Measurements from ENCODE around the gene SRGAP1.

Gene SRGAP1

DNA sequence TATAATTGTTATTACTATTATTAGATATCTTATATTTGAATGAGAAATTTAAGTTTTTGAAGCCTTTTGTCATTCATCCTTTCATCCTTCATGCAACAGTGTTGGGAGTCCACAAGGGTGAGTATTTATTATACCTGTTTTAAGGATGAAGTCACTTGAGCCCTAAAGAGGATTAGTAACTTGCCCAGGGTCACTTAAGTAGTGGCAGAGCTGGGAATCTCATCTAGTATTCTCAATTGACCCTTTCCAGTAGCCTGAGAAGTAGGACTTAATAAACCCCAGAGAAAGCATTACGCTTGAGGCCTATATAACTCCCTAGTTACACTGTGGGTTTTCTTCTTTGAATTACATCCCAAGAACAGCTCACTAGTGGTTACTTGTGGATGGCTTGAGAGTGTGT lies 119.8 kb downstream of the SRGAP1 start:
- no peaks in the 10 kb centered on the region for H3K27me3 ChIP-seq (ENCODE audit: control insufficient read depth, insufficient read depth, low read length)
- no peaks in the 10 kb centered on the region for H3K36me3 ChIP-seq (ENCODE audit: control insufficient read depth, insufficient read depth, low read length)
- H3K4me1 ChIP-seq (ENCODE audit: control insufficient read depth, insufficient read depth, low read length): peaks cover 8% of the 10 kb centered on the region
- H3K4me3 ChIP-seq (ENCODE audit: low read depth, low read length): no peak overlapping the region
- no peak overlapping the region for H3K9ac ChIP-seq (ENCODE audit: low read depth, low read length)
- H3K9me3 ChIP-seq (ENCODE audit: control insufficient read depth, insufficient read depth, low read length): no peaks in the 10 kb centered on the region

DNA sequence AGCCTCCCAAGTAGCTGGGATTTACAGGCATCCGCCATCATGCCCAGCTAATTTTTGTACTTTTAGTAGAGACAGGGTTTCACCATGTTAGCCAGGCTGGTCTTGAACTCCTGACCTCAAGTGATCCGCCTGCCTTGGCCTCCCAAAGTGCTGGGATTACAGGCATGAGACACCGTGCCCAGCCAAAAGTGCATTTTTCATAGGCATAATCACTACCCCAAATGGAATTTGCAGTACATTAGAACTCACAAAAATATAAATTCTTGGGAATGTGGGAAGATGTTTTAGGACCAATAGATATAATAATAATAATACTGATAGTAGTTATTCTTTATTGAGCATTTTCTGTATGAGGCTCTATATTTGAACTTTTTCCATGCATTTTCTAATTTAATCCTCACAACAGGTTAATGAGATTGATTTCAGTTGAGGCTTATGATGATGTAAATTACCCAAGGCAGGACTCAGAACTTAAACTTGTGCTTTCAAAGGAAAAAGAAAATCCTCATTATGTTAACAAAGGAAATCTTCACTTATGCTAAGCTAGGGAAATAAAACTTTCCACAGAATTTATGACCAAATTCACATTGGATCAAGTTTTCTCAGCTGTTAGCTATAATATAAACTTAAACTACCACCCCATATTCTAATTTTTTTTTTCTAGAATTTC lies 121.6 kb downstream of the SRGAP1 start:
- no peak overlapping the region for H3K9ac ChIP-seq (ENCODE audit: low read depth, low read length)
- no peak overlapping the region for H3K4me3 ChIP-seq (ENCODE audit: low read depth, low read length)
- H3K27me3 ChIP-seq (ENCODE audit: control insufficient read depth, insufficient read depth, low read length): no peaks in the 10 kb centered on the region
- H3K9me3 ChIP-seq (ENCODE audit: control insufficient read depth, insufficient read depth, low read length): no peaks in the 10 kb centered on the region
- peaks cover 14% of the 10 kb centered on the region for H3K4me1 ChIP-seq (ENCODE audit: control insufficient read depth, insufficient read depth, low read length)
- H3K36me3 ChIP-seq (ENCODE audit: control insufficient read depth, insufficient read depth, low read length): no peaks in the 10 kb centered on the region

DNA sequence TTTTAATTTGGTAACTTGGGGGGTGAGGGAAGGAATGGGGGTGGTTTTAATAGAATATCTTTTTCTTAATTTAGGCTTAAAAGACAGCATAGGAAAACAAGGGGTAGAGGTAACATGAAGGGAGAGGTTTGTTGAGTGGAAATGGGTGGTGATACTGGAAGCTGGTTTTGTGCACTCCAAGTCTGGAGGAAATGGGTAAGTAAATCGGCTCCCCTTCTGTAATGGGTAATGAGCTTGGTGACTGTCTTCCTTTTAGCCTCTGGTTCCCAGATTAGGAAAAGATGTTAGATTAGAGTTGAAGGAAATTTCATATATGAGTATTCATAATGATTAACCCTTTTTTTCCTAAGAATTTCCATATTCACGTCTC lies 122.1 kb downstream of the SRGAP1 start:
- no peaks in the 10 kb centered on the region for H3K9me3 ChIP-seq (ENCODE audit: control insufficient read depth, insufficient read depth, low read length)
- no peak overlapping the region for H3K4me3 ChIP-seq (ENCODE audit: low read depth, low read length)
- peaks cover 14% of the 10 kb centered on the region for H3K4me1 ChIP-seq (ENCODE audit: control insufficient read depth, insufficient read depth, low read length)
- H3K27me3 ChIP-seq (ENCODE audit: control insufficient read depth, insufficient read depth, low read length): no peaks in the 10 kb centered on the region
- no peaks in the 10 kb centered on the region for H3K36me3 ChIP-seq (ENCODE audit: control insufficient read depth, insufficient read depth, low read length)
- no peak overlapping the region for H3K9ac ChIP-seq (ENCODE audit: low read depth, low read length)

DNA sequence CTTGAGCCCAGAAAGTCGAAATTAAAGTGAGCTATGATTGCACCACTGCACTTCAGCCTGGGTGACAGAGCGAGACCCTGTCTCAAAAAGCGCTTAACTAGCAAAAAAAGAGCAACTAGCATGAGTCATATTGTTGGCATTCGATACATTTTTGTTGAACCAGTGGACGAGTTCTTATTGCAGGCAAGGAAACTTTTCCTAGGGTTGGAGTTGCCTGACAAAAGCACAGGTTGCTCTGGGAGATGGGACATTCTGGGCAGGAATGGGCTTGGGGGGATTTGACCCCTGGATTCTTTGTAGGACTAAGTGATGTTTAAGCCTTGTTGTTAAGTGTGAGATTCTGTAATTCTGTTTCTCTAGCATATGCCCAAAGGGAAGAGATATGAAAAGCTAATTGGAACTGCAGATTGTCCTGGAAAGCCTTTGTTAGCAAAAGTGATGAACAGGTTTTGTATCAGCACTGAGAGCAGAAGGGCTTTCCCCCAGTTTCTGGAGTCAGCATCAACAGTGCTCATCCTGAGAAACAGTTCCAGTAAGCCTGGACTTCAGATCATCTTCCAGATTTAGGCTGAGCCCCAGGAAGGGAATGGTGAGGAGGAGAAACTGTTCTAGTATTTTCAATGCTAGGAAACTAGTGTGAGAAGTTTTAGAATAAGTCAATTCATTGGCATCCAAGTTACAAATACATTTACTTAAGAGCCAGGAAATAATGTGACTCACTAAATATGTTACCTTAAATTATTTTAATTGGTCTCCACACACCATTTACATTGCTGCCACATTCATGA lies 123.1 kb downstream of the SRGAP1 start:
- no peak overlapping the region for H3K4me3 ChIP-seq (ENCODE audit: low read depth, low read length)
- H3K36me3 ChIP-seq (ENCODE audit: control insufficient read depth, insufficient read depth, low read length): no peaks in the 10 kb centered on the region
- H3K4me1 ChIP-seq (ENCODE audit: control insufficient read depth, insufficient read depth, low read length): peaks cover 14% of the 10 kb centered on the region
- H3K27me3 ChIP-seq (ENCODE audit: control insufficient read depth, insufficient read depth, low read length): no peaks in the 10 kb centered on the region
- H3K9ac ChIP-seq (ENCODE audit: low read depth, low read length): no peak overlapping the region
- H3K9me3 ChIP-seq (ENCODE audit: control insufficient read depth, insufficient read depth, low read length): no peaks in the 10 kb centered on the region

DNA sequence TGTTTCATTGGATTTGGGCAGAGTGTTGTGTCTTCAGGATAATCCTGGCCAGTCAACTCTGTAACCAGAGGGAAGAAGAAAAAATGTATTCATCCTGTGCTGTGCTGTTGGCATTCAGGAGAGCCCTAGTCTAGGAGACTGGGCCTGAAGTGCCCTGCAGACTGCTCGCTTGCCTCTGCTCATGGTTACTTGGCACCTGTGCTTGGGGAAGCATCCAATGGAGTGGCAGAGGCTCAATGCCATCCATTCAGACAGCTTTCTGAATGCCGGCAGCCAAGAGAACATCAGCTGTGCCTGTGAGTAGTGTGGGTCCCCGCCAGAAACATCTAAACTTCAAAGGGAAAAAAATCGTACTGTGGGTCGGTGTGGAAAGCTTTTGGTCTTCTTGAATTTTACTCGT lies 124.2 kb downstream of the SRGAP1 start:
- H3K9ac ChIP-seq (ENCODE audit: low read depth, low read length): no peak overlapping the region
- no peak overlapping the region for H3K4me3 ChIP-seq (ENCODE audit: low read depth, low read length)
- no peaks in the 10 kb centered on the region for H3K36me3 ChIP-seq (ENCODE audit: control insufficient read depth, insufficient read depth, low read length)
- H3K4me1 ChIP-seq (ENCODE audit: control insufficient read depth, insufficient read depth, low read length): peaks cover 14% of the 10 kb centered on the region
- no peaks in the 10 kb centered on the region for H3K27me3 ChIP-seq (ENCODE audit: control insufficient read depth, insufficient read depth, low read length)
- no peaks in the 10 kb centered on the region for H3K9me3 ChIP-seq (ENCODE audit: control insufficient read depth, insufficient read depth, low read length)

DNA sequence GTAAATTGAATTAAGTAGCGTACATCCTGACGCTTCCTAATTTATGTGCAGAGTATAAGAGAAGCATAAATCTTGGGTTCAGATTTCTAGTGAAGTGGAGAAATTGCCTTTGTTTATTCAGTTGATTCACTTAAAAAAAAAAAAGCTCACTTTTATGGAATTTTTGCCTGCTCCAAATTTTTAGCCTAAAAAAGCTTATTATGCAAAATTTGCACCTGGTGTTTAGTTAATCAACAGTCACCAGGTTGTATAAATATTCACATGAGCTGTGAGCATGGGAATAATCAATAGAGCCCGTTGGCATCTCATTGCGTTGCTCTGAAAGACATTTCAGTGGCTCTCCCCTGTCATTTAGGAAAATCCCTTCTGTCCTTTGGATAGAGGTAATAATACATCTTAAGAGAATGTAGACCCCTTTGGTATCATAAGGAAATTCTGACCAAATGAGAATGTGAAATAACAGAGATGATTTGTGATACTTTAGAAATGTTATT lies 132.4 kb downstream of the SRGAP1 start:
- no peaks in the 10 kb centered on the region for H3K27me3 ChIP-seq (ENCODE audit: control insufficient read depth, insufficient read depth, low read length)
- H3K4me3 ChIP-seq (ENCODE audit: low read depth, low read length): no peak overlapping the region
- H3K4me1 ChIP-seq (ENCODE audit: control insufficient read depth, insufficient read depth, low read length): no peaks in the 10 kb centered on the region
- no peaks in the 10 kb centered on the region for H3K36me3 ChIP-seq (ENCODE audit: control insufficient read depth, insufficient read depth, low read length)
- no peak overlapping the region for H3K9ac ChIP-seq (ENCODE audit: low read depth, low read length)
- H3K9me3 ChIP-seq (ENCODE audit: control insufficient read depth, insufficient read depth, low read length): no peaks in the 10 kb centered on the region

DNA sequence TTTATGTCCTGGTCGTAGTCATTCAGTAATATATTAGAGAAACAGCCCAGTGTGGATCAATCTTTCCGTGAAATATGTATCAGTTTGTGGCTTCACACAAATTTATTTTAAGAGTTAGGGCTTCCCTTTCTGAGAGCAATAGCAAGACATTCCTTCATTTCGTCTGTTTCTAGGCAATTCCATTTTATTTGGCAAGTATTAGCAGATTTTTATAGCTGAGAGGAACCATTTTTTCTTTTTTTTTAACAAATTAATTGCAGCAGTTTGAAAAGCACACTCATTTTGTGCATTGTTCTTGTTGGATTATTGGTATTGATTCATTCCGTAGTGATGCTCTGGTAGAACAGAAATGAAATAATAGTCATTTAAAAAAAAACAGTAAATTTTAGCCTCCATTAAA lies 132.9 kb downstream of the SRGAP1 start:
- Histone ChIP-seq H3K4me1 (ENCODE audit: control insufficient read depth, insufficient read depth, low read length) (no peaks in the 10 kb centered on the region), H3K27me3 (ENCODE audit: control insufficient read depth, insufficient read depth, low read length) (no peaks in the 10 kb centered on the region), H3K9me3 (ENCODE audit: control insufficient read depth, insufficient read depth, low read length) (no peaks in the 10 kb centered on the region), H3K36me3 (ENCODE audit: control insufficient read depth, insufficient read depth, low read length) (no peaks in the 10 kb centered on the region), H3K9ac (ENCODE audit: low read depth, low read length) (no peak overlapping the region), H3K4me3 (ENCODE audit: low read depth, low read length) (no peak overlapping the region)

DNA sequence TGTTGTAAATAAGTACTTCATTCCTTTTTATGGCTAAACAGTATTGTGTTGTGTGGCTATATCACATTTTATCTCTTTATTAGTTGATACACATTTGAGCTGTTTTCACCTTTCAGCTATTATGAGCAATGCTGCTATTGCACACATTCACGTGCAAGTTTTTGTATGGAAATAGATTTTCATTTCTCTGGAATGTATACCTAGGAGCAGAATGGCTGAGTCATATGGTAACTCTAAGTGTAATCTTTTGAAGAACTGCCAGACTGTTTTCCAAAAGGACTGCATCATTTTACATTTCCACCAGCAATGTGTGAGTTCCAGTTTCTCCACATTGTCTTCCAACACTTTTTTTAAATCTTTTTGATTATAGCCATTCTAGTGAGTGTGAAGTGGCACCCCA lies 134.0 kb downstream of the SRGAP1 start:
- Histone ChIP-seq H3K4me3 (ENCODE audit: low read depth, low read length) (no peak overlapping the region), H3K36me3 (ENCODE audit: control insufficient read depth, insufficient read depth, low read length) (no peaks in the 10 kb centered on the region), H3K9ac (ENCODE audit: low read depth, low read length) (no peak overlapping the region), H3K27me3 (ENCODE audit: control insufficient read depth, insufficient read depth, low read length) (no peaks in the 10 kb centered on the region), H3K9me3 (ENCODE audit: control insufficient read depth, insufficient read depth, low read length) (no peaks in the 10 kb centered on the region), H3K4me1 (ENCODE audit: control insufficient read depth, insufficient read depth, low read length) (no peaks in the 10 kb centered on the region)

DNA sequence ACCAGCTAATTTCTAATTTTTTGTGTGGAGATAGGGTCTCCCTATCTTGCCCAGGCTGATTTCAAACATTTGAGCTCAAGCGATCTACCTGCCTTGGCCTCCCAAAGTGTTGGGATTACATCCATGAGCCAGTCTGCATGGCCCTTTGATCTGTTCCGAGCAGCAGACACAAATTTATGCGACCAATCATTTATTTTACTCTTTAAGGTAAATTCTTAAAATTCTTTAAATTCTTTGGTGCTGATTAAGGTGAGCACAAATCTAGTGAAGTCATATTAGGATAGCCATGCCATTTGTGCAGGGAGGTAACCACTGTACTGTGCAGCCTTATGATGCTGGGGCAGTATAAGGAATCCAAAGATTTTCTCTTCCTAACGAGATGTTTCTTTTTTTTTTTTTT lies 135.7 kb downstream of the SRGAP1 start:
- Histone ChIP-seq H3K27me3 (ENCODE audit: control insufficient read depth, insufficient read depth, low read length) (no peaks in the 10 kb centered on the region), H3K9ac (ENCODE audit: low read depth, low read length) (no peak overlapping the region), H3K4me1 (ENCODE audit: control insufficient read depth, insufficient read depth, low read length) (no peaks in the 10 kb centered on the region), H3K36me3 (ENCODE audit: control insufficient read depth, insufficient read depth, low read length) (no peaks in the 10 kb centered on the region), H3K9me3 (ENCODE audit: control insufficient read depth, insufficient read depth, low read length) (no peaks in the 10 kb centered on the region), H3K4me3 (ENCODE audit: low read depth, low read length) (no peak overlapping the region)

DNA sequence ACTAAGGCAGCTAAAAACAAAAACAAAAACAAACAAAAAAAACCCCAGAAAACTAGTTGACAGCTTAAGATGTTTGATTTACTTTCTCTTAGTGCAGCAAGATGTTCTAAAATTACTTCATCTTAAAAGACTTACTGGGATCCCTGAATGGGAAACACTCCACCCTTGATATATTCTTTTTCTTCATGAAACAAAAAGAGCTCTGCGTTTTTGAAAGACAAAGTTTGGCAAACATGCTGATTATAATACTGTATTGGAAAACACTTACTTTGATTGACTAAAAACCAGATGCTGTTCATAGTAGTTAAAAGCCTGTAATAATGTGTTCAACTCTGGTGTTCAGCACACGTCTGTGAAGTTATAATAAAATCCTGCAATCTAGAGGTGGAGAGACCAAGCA lies 136.8 kb downstream of the SRGAP1 start:
- Histone ChIP-seq H3K9ac (ENCODE audit: low read depth, low read length) (no peak overlapping the region), H3K4me1 (ENCODE audit: control insufficient read depth, insufficient read depth, low read length) (no peaks in the 10 kb centered on the region)

DNA sequence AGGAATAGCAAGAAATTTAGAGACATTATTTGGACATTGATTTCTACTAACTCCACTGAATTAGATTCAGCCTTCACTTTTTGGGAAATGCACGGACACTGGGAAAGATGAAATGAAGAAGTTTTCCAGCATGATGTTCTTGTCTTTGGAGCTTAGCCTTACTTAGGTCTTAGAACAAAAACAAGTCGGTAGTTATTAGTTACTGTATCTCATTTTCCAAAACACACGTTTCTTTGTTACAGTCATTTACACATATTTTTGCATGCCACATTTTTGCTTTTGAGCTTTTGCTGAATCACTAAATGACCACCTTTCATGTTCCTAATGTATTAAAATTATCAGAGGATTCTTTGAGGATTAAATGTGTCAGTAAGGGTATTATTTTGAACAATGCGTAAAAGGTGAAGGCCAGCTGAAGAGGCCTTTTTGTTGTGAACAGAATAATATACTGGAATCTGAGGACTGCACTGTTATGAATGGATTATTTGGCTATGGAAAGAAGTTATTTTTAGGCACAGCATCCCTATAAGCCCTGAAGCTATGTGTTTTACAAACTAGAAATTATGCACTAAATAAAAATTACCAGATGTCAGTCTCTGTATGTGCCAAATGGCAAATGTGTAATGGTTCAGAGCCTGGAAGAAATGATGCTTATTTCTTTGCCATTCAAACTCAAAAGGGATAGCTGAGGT lies 138.2 kb downstream of the SRGAP1 start:
- Histone ChIP-seq H3K27me3 (ENCODE audit: control insufficient read depth, insufficient read depth, low read length) (no peaks in the 10 kb centered on the region), H3K36me3 (ENCODE audit: control insufficient read depth, insufficient read depth, low read length) (no peaks in the 10 kb centered on the region), H3K9me3 (ENCODE audit: control insufficient read depth, insufficient read depth, low read length) (no peaks in the 10 kb centered on the region), H3K4me1 (ENCODE audit: control insufficient read depth, insufficient read depth, low read length) (no peaks in the 10 kb centered on the region), H3K9ac (ENCODE audit: low read depth, low read length) (no peak overlapping the region), H3K4me3 (ENCODE audit: low read depth, low read length) (no peak overlapping the region)

More for the DNA sequence above, 136.8 kb downstream of the SRGAP1 start:
- no peak overlapping the region for H3K4me3 ChIP-seq (ENCODE audit: low read depth, low read length)
- H3K27me3 ChIP-seq (ENCODE audit: control insufficient read depth, insufficient read depth, low read length): no peaks in the 10 kb centered on the region
- no peaks in the 10 kb centered on the region for H3K9me3 ChIP-seq (ENCODE audit: control insufficient read depth, insufficient read depth, low read length)
- H3K36me3 ChIP-seq (ENCODE audit: control insufficient read depth, insufficient read depth, low read length): no peaks in the 10 kb centered on the region

DNA sequence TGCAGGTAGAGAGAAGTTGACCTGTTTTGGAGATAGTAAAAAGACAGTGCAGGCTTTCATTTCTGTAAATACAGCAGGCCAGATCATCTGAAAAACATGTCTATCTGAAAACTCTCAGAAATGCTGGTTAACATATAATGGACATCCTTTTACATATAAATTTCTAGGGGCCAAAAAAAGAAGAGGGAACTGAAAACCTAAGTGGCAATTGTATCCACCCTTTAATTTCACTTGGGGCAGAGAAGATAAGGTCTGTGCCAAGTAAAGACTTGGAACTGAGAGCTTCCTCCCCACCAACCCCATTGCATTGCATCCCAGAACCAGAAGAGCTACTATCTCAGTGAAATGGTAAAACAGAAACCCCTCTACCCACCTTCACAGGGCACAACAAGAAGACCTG lies 141.0 kb downstream of the SRGAP1 start:
- Histone ChIP-seq H3K4me3 (ENCODE audit: low read depth, low read length) (no peak overlapping the region), H3K27me3 (ENCODE audit: control insufficient read depth, insufficient read depth, low read length) (no peaks in the 10 kb centered on the region), H3K9me3 (ENCODE audit: control insufficient read depth, insufficient read depth, low read length) (no peaks in the 10 kb centered on the region), H3K36me3 (ENCODE audit: control insufficient read depth, insufficient read depth, low read length) (no peaks in the 10 kb centered on the region), H3K9ac (ENCODE audit: low read depth, low read length) (no peak overlapping the region), H3K4me1 (ENCODE audit: control insufficient read depth, insufficient read depth, low read length) (no peaks in the 10 kb centered on the region)
